Left renal pelvis (tissue), 4 donors: ENCODE results near the gene PLXDC1. TPM values are rescaled to one million over a fixed set of nuclear protein-coding genes. Genes with fewer than 3 reads are reported as not detected.

Experiments
- DNase-seq, 4 donors: peaks; one replicate each; pipeline ENCODE4 v3.0.0-alpha.2; 2013; ENCODE audit warnings: low read depth in 4 of 4, low spot score in 3 of 4
- polyA plus RNA-seq, 4 donors: library from polyadenylated mRNA; unstranded; fragments of 120-200 nt; gene quantifications; one replicate each; pipeline ENCODE4 v1.2.1, GENCODE V29; 2013; ENCODE audit not compliant: insufficient read length in 4 of 4

PLXDC1 gene
- polyA plus RNA-seq, 4 donors, result 7.2 to 15.7 (median 8.4) TPM

GRCh38 chr17:39100530-39100929 lies 50.9 kb downstream of the PLXDC1 start:
- no peak for DNase-seq

- DNase-seq, result peak; percentile 64 to 78 (median 71)
Observed at GRCh38 chr17:39099663-39100286, 51.7 kb downstream of the PLXDC1 start.

- no peak for DNase-seq
Observed at GRCh38 chr17:39098588-39098987, 52.8 kb downstream of the PLXDC1 start.

GRCh38 chr17:39097537-39097936 lies 53.9 kb downstream of the PLXDC1 start:
- DNase-seq, result no peak

GRCh38 chr17:39097150-39097519 lies 54.3 kb downstream of the PLXDC1 start:
- DNase-seq, result no peak

- DNase-seq, result no peak
Observed at GRCh38 chr17:39096508-39097149, 54.8 kb downstream of the PLXDC1 start.

- no peak for DNase-seq
Observed at GRCh38 chr17:39095309-39095686, 56.1 kb downstream of the PLXDC1 start.

GRCh38 chr17:39094607-39095308 lies 56.7 kb downstream of the PLXDC1 start:
- DNase-seq, result no peak

- DNase-seq, result no peak
Observed at GRCh38 chr17:39092692-39093230, 58.7 kb downstream of the PLXDC1 start.

GRCh38 chr17:39090908-39091665 lies 60.4 kb downstream of the PLXDC1 start:
- DNase-seq, result no peak

- DNase-seq, result no peak
Observed at GRCh38 chr17:39090400-39090799, 61.0 kb downstream of the PLXDC1 start.

- no peak for DNase-seq
Observed at GRCh38 chr17:39084558-39084957, 66.9 kb downstream of the PLXDC1 start.

GRCh38 chr17:39083270-39083669 lies 68.2 kb downstream of the PLXDC1 start:
- DNase-seq, result no peak

- DNase-seq, result peak in 3 of 4 donors; percentile 41 to 54 (median 52)
Observed at GRCh38 chr17:39082482-39082881, 69.0 kb downstream of the PLXDC1 start.

GRCh38 chr17:39081851-39082250 lies 69.6 kb downstream of the PLXDC1 start:
- no peak for DNase-seq

GRCh38 chr17:39080421-39081078 lies 70.9 kb downstream of the PLXDC1 start:
- DNase-seq, result no peak

GRCh38 chr17:39079836-39080235 lies 71.6 kb downstream of the PLXDC1 start:
- DNase-seq, result no peak

- DNase-seq, result no peak
Observed at GRCh38 chr17:39077866-39078265, 73.6 kb downstream of the PLXDC1 start.

- DNase-seq, result no peak
Observed at GRCh38 chr17:39077252-39077651, 74.2 kb downstream of the PLXDC1 start.

GRCh38 chr17:39074676-39075075 lies 76.8 kb downstream of the PLXDC1 start:
- no peak for DNase-seq
